ENCODE measurements around the gene MAST3.

MAST3 gene

GRCh38 chr19:18176367-18177310 lies 79.1 kb downstream of the MAST3 start:
- DNase-seq (ENCODE audit: low read depth in 1 of 2, low spot score in 1 of 2) = no peak

- DNase-seq (ENCODE audit: low read depth in 1 of 2, low spot score in 1 of 2) = no peak
These were observed 82.4 kb downstream of the MAST3 start for GRCh38 chr19:18179957-18180356.

- no peak for DNase-seq (ENCODE audit: low read depth in 1 of 2, low spot score in 1 of 2)
These were observed 86.0 kb downstream of the MAST3 start for GRCh38 chr19:18183529-18183928.

- DNase-seq (ENCODE audit: low read depth in 1 of 2, low spot score in 1 of 2) = no peak
These were observed 88.0 kb downstream of the MAST3 start for GRCh38 chr19:18185538-18185937.

GRCh38 chr19:18190278-18190677 lies 92.7 kb downstream of the MAST3 start:
- no peak for DNase-seq (ENCODE audit: low read depth in 1 of 2, low spot score in 1 of 2)

GRCh38 chr19:18191640-18192062 lies 94.1 kb downstream of the MAST3 start:
- DNase-seq (ENCODE audit: low read depth in 1 of 2, low spot score in 1 of 2) = no peak

- DNase-seq (ENCODE audit: low read depth in 1 of 2, low spot score in 1 of 2) = peak; percentile 95 to 97
These were observed 95.3 kb downstream of the MAST3 start, which contains the start of gene MPV17L2 for GRCh38 chr19:18192673-18193387. Gene MPV17L2, plus strand, starts transcription at chr19:18193218. Its CDS starts 64 bp downstream, at chr19:18193282.

- no peak for DNase-seq (ENCODE audit: low read depth in 1 of 2, low spot score in 1 of 2)
These were observed 96.0 kb downstream of the MAST3 start for GRCh38 chr19:18193388-18194180.

- no peak for DNase-seq (ENCODE audit: low read depth in 1 of 2, low spot score in 1 of 2)
These were observed 96.6 kb downstream of the MAST3 start for GRCh38 chr19:18194181-18194530.

- DNase-seq (ENCODE audit: low read depth in 1 of 2, low spot score in 1 of 2) = no peak
These were observed 97.1 kb downstream of the MAST3 start for GRCh38 chr19:18194554-18195238.

- DNase-seq (ENCODE audit: low read depth in 1 of 2, low spot score in 1 of 2) = no peak
These were observed 98.9 kb downstream of the MAST3 start for GRCh38 chr19:18196511-18196845.

- no peak for DNase-seq (ENCODE audit: low read depth in 1 of 2, low spot score in 1 of 2)
These were observed 99.7 kb downstream of the MAST3 start for GRCh38 chr19:18197306-18197705.

GRCh38 chr19:18197941-18198340 lies 100.4 kb downstream of the MAST3 start:
- no peak for DNase-seq (ENCODE audit: low read depth in 1 of 2, low spot score in 1 of 2)

- DNase-seq (ENCODE audit: low read depth in 1 of 2, low spot score in 1 of 2) = no peak
These were observed 100.8 kb downstream of the MAST3 start for GRCh38 chr19:18198374-18198773.
